ENCODE measurements around the gene CAPN11. TPM values are rescaled to one million over a fixed set of nuclear protein-coding genes. Genes with fewer than 3 reads are reported as not detected.
"Not testable (repeated sequence)": the region's sequence is repeated elsewhere in the genome, so short reads cannot be mapped to it uniquely, and the experiment has no call there.

Gene CAPN11
- total RNA-seq, 1 donor from 2014 or later, result not detected

DNA sequence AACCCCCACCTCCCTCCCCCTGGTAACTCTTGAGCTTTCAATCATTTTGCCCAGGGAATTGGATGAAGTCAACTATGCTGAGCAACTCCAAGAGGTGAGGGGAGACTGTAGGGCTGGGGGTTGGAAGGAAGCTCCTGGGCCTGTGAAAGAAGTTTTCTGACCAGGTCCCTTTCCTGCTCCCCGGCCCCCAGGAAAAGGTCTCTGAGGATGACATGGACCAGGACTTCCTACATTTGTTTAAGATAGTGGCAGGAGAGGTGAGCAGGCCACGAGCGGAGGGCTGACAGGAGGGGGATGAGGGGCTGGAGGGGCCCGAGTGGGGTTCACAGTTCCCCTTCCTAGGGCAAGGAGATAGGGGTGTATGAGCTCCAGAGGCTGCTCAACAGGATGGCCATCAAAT lies 21.8 kb downstream of the CAPN11 start:
- CTCF ChIA-PET, result no interaction called here
- no peak overlapping the region for H3K27ac Mint-ChIP-seq
- no peaks in the 10 kb centered on the region for H3K27me3 Mint-ChIP-seq
- no peaks in the 10 kb centered on the region for H3K9me3 Mint-ChIP-seq
- intact Hi-C loops (cut with micrococcal nuclease), result no loop called here
- DNase-seq, result no peak
- H3K36me3 Mint-ChIP-seq (ENCODE audit: low read depth), result no peaks in the 10 kb centered on the region
- POLR2A ChIA-PET, result no interaction called here
- no peak overlapping the region for H3K4me3 Mint-ChIP-seq
- no peak for ATAC-seq (ENCODE audit: low read depth)
- peaks cover 12% of the 10 kb centered on the region for H3K4me1 Mint-ChIP-seq
- TF ChIP-seq, protein P1, sequence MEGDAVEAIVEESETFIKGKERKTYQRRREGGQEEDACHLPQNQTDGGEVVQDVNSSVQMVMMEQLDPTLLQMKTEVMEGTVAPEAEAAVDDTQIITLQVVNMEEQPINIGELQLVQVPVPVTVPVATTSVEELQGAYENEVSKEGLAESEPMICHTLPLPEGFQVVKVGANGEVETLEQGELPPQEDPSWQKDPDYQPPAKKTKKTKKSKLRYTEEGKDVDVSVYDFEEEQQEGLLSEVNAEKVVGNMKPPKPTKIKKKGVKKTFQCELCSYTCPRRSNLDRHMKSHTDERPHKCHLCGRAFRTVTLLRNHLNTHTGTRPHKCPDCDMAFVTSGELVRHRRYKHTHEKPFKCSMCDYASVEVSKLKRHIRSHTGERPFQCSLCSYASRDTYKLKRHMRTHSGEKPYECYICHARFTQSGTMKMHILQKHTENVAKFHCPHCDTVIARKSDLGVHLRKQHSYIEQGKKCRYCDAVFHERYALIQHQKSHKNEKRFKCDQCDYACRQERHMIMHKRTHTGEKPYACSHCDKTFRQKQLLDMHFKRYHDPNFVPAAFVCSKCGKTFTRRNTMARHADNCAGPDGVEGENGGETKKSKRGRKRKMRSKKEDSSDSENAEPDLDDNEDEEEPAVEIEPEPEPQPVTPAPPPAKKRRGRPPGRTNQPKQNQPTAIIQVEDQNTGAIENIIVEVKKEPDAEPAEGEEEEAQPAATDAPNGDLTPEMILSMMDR (IDR thresholded peaks at IDR 0.05), result no peak

DNA sequence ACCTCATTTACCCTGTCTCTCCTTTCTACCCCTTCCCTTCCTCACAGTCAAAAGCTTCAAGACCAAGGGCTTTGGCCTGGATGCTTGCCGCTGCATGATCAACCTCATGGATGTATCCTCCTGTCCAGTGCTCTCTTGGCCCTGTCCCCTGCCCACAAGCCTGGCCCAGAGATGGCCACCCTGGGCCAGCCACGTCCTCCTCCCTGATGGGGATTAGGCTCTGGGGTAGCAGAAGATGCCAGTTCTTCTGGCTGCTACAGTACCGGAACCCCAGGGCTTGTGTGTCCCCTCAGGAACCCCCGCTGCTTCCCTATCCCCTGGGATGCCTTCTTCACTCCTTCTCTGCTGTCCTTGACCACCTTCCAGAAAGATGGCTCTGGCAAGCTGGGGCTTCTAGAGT lies 22.3 kb downstream of the CAPN11 start:
- TF ChIP-seq, protein P1 (IDR thresholded peaks at IDR 0.05), result no peak
- DNase-seq, result no peak
- Mint-ChIP-seq H3K27ac (no peak overlapping the region), H3K9me3 (no peaks in the 10 kb centered on the region), H3K4me3 (no peak overlapping the region), H3K27me3 (peaks cover 1% of the 10 kb centered on the region), H3K36me3 (ENCODE audit: low read depth) (no peaks in the 10 kb centered on the region), H3K4me1 (peaks cover 12% of the 10 kb centered on the region)
- intact Hi-C loops (cut with micrococcal nuclease), result no loop called here
- CTCF ChIA-PET, result no interaction called here
- no peak for ATAC-seq (ENCODE audit: low read depth)
- POLR2A ChIA-PET, result no interaction called here

DNA sequence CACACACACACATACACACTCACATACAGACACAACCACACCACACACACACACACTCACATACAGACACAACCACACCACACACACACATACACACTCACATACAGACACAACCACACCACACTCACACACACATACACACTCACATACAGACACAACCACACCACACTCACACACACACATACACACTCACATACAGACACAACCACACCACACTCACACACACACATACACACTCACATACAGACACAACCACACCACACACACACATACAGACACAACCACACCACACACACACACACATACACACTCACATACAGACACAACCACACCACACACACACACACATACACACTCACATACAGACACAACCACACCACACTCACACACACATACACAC lies 23.2 kb downstream of the CAPN11 start:
- H3K4me3 Mint-ChIP-seq, CTCF ChIA-PET: not testable (repeated sequence)

DNA sequence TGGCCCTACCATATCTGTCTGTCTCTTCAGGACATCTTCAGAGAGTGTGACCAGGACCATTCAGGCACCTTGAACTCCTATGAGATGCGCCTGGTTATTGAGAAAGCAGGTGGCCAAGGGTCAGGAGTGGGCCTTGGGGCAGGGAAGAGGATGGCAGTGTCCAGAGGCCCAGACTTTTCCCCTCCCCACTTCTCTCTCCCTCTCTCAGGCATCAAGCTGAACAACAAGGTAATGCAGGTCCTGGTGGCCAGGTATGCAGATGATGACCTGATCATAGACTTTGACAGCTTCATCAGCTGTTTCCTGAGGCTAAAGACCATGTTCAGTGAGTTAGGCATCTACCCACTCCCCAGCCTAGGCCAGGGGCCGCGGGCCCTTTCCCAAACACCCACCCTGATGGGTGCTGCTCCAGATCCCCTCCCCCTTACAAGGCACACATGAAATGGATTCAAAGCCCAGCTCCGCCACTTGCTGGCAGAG lies 24.3 kb downstream of the CAPN11 start:
- Mint-ChIP-seq H3K27me3 (peaks cover 6% of the 10 kb centered on the region), H3K36me3 (ENCODE audit: low read depth) (no peaks in the 10 kb centered on the region), H3K9me3 (no peaks in the 10 kb centered on the region), H3K27ac (no peak overlapping the region), H3K4me3 (no peak overlapping the region), H3K4me1 (no peaks in the 10 kb centered on the region)
- intact Hi-C loops (cut with micrococcal nuclease), result no loop called here
- POLR2A ChIA-PET, result no interaction called here
- ATAC-seq (ENCODE audit: low read depth) (no peak), DNase-seq (no peak)
- TF ChIP-seq, protein P1 (IDR thresholded peaks at IDR 0.05), result no peak
- CTCF ChIA-PET, result no interaction called here

More for the DNA sequence above, 23.2 kb downstream of the CAPN11 start:
- ATAC-seq (ENCODE audit: low read depth); H3K27me3 Mint-ChIP-seq; intact Hi-C loops (cut with micrococcal nuclease); DNase-seq; POLR2A ChIA-PET; H3K9me3 Mint-ChIP-seq; H3K27ac Mint-ChIP-seq; H3K4me1 Mint-ChIP-seq; H3K36me3 Mint-ChIP-seq (ENCODE audit: low read depth): not testable (repeated sequence)

DNA sequence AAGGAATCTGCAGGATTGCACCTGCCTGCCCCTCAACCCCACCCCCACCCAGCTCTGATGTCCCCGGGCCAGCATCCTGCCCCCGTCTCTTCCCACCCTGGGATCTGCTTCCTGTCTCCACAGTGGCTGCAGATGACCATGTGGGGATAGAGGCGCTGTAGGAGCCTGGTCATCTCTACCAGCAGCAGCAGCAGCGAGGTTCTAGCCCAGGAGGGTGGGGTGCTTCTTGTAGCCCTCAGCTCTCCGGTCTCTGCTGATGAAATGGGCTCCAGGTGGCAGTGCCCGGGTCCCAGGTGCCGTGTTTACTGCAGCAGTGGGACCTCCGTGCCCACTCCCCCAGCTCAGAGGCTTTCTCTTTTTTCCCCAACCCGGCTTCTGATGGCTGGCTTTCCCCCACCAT lies 25.2 kb downstream of the CAPN11 start:
- ChIA-PET CTCF (no interaction called here), POLR2A (interaction anchor here (0.7 kb wide), 1 partner anchor 63 kb away, joined by 3 read pairs; the partner anchor contains the start of gene HSP90AB1)

DNA sequence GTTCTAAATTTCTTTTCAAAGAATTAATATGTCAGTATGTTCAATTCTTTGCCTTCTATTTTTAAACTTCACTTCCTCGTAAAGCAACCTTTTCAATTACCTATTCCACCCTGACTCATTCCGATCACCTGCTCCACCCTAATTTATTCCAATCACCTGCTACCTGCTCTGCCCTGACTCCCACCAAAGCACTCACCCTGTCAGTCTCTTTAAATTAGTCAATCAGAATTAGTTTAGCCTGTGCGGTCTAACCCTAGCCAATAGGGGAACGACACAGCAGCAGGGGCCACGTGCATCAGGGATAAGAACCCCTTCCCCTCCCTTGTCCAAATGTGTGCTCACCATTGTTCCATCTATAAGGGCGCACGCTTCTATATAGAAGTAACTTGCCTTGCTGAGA lies 26.7 kb downstream of the CAPN11 start:
- ATAC-seq (ENCODE audit: low read depth); POLR2A ChIA-PET; H3K4me3 Mint-ChIP-seq; H3K36me3 Mint-ChIP-seq (ENCODE audit: low read depth); DNase-seq; H3K27ac Mint-ChIP-seq; H3K27me3 Mint-ChIP-seq; intact Hi-C loops (cut with micrococcal nuclease); H3K4me1 Mint-ChIP-seq; H3K9me3 Mint-ChIP-seq: not testable (repeated sequence)
- CTCF ChIA-PET, result interaction anchor here (1.6 kb wide), 1 partner anchor 12 kb away, joined by 4 read pairs; no protein-coding TSS in a partner anchor

More for the DNA sequence above, 25.2 kb downstream of the CAPN11 start:
- H3K9me3 Mint-ChIP-seq, result no peaks in the 10 kb centered on the region
- H3K36me3 Mint-ChIP-seq (ENCODE audit: low read depth), result no peaks in the 10 kb centered on the region
- ATAC-seq (ENCODE audit: low read depth) (no peak), DNase-seq (no peak)
- TF ChIP-seq, protein P1 (IDR thresholded peaks at IDR 0.05), result no peak
- no peaks in the 10 kb centered on the region for H3K4me1 Mint-ChIP-seq
- peaks cover 7% of the 10 kb centered on the region for H3K27me3 Mint-ChIP-seq
- no peak overlapping the region for H3K4me3 Mint-ChIP-seq
- intact Hi-C loops (cut with micrococcal nuclease), result no loop called here
- H3K27ac Mint-ChIP-seq, result no peak overlapping the region
